PC-3 (cell line): ENCODE results near the gene CTTNBP2. TPM values are rescaled to one million over a fixed set of nuclear protein-coding genes. Genes with fewer than 3 reads are reported as not detected.

Experiments used
- ATAC-seq: fragments of 200-7000 bp; cut with Tn5 transposase; 2 replicates; pipeline ENCODE4 v1.9.1; 2020; ENCODE audit warnings: mild to moderate bottlenecking, moderate library complexity
- BruUV-seq: library from RNA; stranded (reverse); fragments of 400-500 nt; replicated peaks from 2 replicates; lab custom pipeline; 2021; lab: Mats Ljungman, UMichigan
- CTCF ChIA-PET: fragments of 300-600 bp; sonication (Branson Sonifier 250); formaldehyde crosslinking; loops from one replicate; lab custom pipeline; 2022; ENCODE audit warnings: antibody characterized with exemption; lab: Charles Lee
- POLR2A ChIA-PET: fragments of 300-600 bp; sonication (Branson Sonifier 250); formaldehyde crosslinking; loops from one replicate; lab custom pipeline; 2022; ENCODE audit warnings: antibody characterized with exemption; ENCODE audit not compliant: unreplicated experiment; lab: Charles Lee
- DNase-seq: peaks from one replicate; pipeline ENCODE4 v3.0.0-alpha.2; 2015
- H2AFZ ChIP-seq: fragments of 300-600 bp; sonication (generic); 2 replicates; pipeline ENCODE4 v1.6.0; 2016; ENCODE audit warnings: antibody characterized with exemption, low read length
- H3F3A ChIP-seq: fragments of 300-600 bp; sonication (generic); one replicate; pipeline ENCODE4 v1.6.0; 2017; ENCODE audit warnings: antibody characterized with exemption, low read length, control low read depth, mild to moderate bottlenecking; ENCODE audit not compliant: unreplicated experiment
- H3K27ac ChIP-seq: fragments of 300-600 bp; sonication (generic); 2 replicates; pipeline ENCODE4 v1.5.1; 2016; ENCODE audit warnings: mild to moderate bottlenecking, low read length
- H3K27me3 ChIP-seq: fragments of 300-600 bp; sonication (generic); 2 replicates; pipeline ENCODE4 v1.6.1; 2016; ENCODE audit warnings: low read length, mixed read lengths
- H3K36me3 ChIP-seq: fragments of 300-600 bp; sonication (generic); 2 replicates; pipeline ENCODE4 v1.6.1; 2016; ENCODE audit warnings: low read depth, mixed run types, low read length, mixed read lengths
- H3K4me1 ChIP-seq: fragments of 300-600 bp; sonication (generic); 2 replicates; pipeline ENCODE4 v1.5.1; 2016; ENCODE audit warnings: low read length; ENCODE audit not compliant: insufficient read depth
- H3K4me2 ChIP-seq: fragments of 300-600 bp; sonication (generic); 2 replicates; pipeline ENCODE4 v1.6.0; 2016; ENCODE audit warnings: low read length
- H3K4me3 ChIP-seq: fragments of 300-600 bp; sonication (generic); 2 replicates; pipeline ENCODE4 v1.5.1; 2016; ENCODE audit warnings: mild to moderate bottlenecking, low read length, mixed read lengths
- H3K79me2 ChIP-seq: fragments of 300-600 bp; sonication (generic); 2 replicates; pipeline ENCODE4 v1.6.1; 2017; ENCODE audit warnings: low read length, mixed read lengths
- H3K9ac ChIP-seq: fragments of 300-600 bp; sonication (generic); 2 replicates; pipeline ENCODE4 v1.6.0; 2016; ENCODE audit warnings: mild to moderate bottlenecking, low read length
- H3K9me2 ChIP-seq: fragments of 300-600 bp; sonication (generic); replicated peaks from 2 replicates; pipeline ENCODE4 v1.6.1; 2016; ENCODE audit warnings: mixed run types, low read length, mixed read lengths
- H3K9me3 ChIP-seq: fragments of 300-600 bp; sonication (generic); 2 replicates; pipeline ENCODE4 v1.6.1; 2016; ENCODE audit warnings: low read length, mixed read lengths
- H4K20me1 ChIP-seq: fragments of 300-600 bp; sonication (generic); 2 replicates; pipeline ENCODE4 v1.6.1; 2016; ENCODE audit warnings: low read length, mixed read lengths
- CTCF ChIP-seq: fragments of 300-600 bp; sonication (generic); conservative IDR thresholded peaks from 2 replicates; pipeline ENCODE4 v1.5.1; 2017; ENCODE audit warnings: antibody characterized with exemption, low read depth, mild to moderate bottlenecking, low read length
- EZH2 ChIP-seq: fragments of 300-600 bp; sonication (generic); IDR thresholded peaks from one replicate; pipeline ENCODE4 v1.6.1; 2017; ENCODE audit warnings: antibody characterized with exemption, mild to moderate bottlenecking, low read length; ENCODE audit not compliant: unreplicated experiment
- EZH2phosphoT487 ChIP-seq: fragments of 300-600 bp; sonication (generic); IDR thresholded peaks from 2 replicates; pipeline ENCODE4 v1.6.1; 2018; ENCODE audit warnings: mild to moderate bottlenecking, antibody characterized with exemption, low read length, borderline replicate concordance
- intact Hi-C: fragments of 100-400 bp; cut with micrococcal nuclease; formaldehyde crosslinking; loops from 2 replicates; pipeline ENCODE4 v1.9.0; 2023
- total RNA-seq: library from RNA; depleted of rRNA; stranded (reverse); fragments of >200 nt; gene quantifications from 2 replicates; pipeline ENCODE4 v1.2.3, GENCODE V29; 2014

Gene CTTNBP2
- total RNA-seq, 1 experiment from 2014 or later: 1.1 TPM

- intact Hi-C loops: no loop called here
- no peaks in the 10 kb centered on the region for H3K79me2 ChIP-seq
- TF ChIP-seq CTCF: no peak
- TF ChIP-seq EZH2: no peak
- no peak for TF ChIP-seq EZH2phosphoT487
- H3K27ac ChIP-seq: no peak overlapping the region
- BruUV-seq: no TSS peak
- H3K36me3 ChIP-seq: no peaks in the 10 kb centered on the region
- no peak overlapping the region for H3K9ac ChIP-seq
- no peak overlapping the region for H3K4me3 ChIP-seq
- no peaks in the 10 kb centered on the region for H4K20me1 ChIP-seq
- no peaks in the 10 kb centered on the region for H3K9me3 ChIP-seq
- ChIA-PET POLR2A (no interaction called here), CTCF (no interaction called here)
- no peaks in the 10 kb centered on the region for H3F3A ChIP-seq
- no peaks in the 10 kb centered on the region for H3K4me1 ChIP-seq
- ATAC-seq (no peak), DNase-seq (no peak)
- H3K4me2 ChIP-seq: no peak overlapping the region
- no peak overlapping the region for H2AFZ ChIP-seq
- H3K27me3 ChIP-seq: no peaks in the 10 kb centered on the region
- H3K9me2 ChIP-seq: no peaks in the 10 kb centered on the region
These were observed 111.2 kb downstream of the CTTNBP2 start for GRCh38 chr7:117762055-117762454.

GRCh38 chr7:117759950-117760640, 113.1 kb downstream of the CTTNBP2 start:
- TF ChIP-seq EZH2phosphoT487 (no peak), EZH2 (no peak), CTCF (no peak)
- ATAC-seq (no peak), DNase-seq (no peak)
- H3K27me3 ChIP-seq: no peaks in the 10 kb centered on the region
- no peaks in the 10 kb centered on the region; the same call in 1 of the 2 replicates for H3K4me1 ChIP-seq
- no peaks in the 10 kb centered on the region for H4K20me1 ChIP-seq
- H3K4me3 ChIP-seq: no peak overlapping the region
- BruUV-seq: no TSS peak
- no peak overlapping the region for H3K9ac ChIP-seq
- H3K4me2 ChIP-seq: no peak overlapping the region
- H3F3A ChIP-seq: no peaks in the 10 kb centered on the region
- no peaks in the 10 kb centered on the region for H3K36me3 ChIP-seq
- ChIA-PET CTCF (no interaction called here), POLR2A (no interaction called here)
- H3K79me2 ChIP-seq: no peaks in the 10 kb centered on the region
- no peak overlapping the region for H3K27ac ChIP-seq
- no peaks in the 10 kb centered on the region for H3K9me3 ChIP-seq
- no peak overlapping the region for H2AFZ ChIP-seq
- no peaks in the 10 kb centered on the region for H3K9me2 ChIP-seq
- intact Hi-C loops: no loop called here

- Histone ChIP-seq H3F3A (no peaks in the 10 kb centered on the region), H3K9me2 (no peaks in the 10 kb centered on the region), H3K79me2 (no peaks in the 10 kb centered on the region), H3K9ac (no peak overlapping the region), H3K36me3 (no peaks in the 10 kb centered on the region), H3K27ac (no peak overlapping the region), H3K27me3 (no peaks in the 10 kb centered on the region), H2AFZ (no peak overlapping the region), H3K4me2 (no peak overlapping the region), H3K9me3 (no peaks in the 10 kb centered on the region), H4K20me1 (no peaks in the 10 kb centered on the region), H3K4me1 (no peaks in the 10 kb centered on the region; the same call in 1 of the 2 replicates), H3K4me3 (no peak overlapping the region)
- intact Hi-C loops: no loop called here
- ATAC-seq (no peak), DNase-seq (no peak)
- CTCF ChIA-PET: interaction anchor here (1.1 kb wide), 1 partner anchor 192 kb away, joined by 3 read pairs; no protein-coding TSS in a partner anchor
- TF ChIP-seq EZH2phosphoT487 (no peak), EZH2 (no peak), CTCF (no peak)
- no TSS peak for BruUV-seq
- POLR2A ChIA-PET: no interaction called here
These were observed 115.8 kb downstream of the CTTNBP2 start for GRCh38 chr7:117757440-117757839.
